Measurements from ENCODE around the gene FLNC. TPM values are rescaled to one million over a fixed set of nuclear protein-coding genes. Genes with fewer than 3 reads are reported as not detected.

FLNC gene
- total and polyA plus RNA-seq, 9 of the 15 experiments (the other 6 are each of a cell fraction or from before 2014, with no cell fraction given), result 0.90 to 155 (median 28.8) TPM

DNA sequence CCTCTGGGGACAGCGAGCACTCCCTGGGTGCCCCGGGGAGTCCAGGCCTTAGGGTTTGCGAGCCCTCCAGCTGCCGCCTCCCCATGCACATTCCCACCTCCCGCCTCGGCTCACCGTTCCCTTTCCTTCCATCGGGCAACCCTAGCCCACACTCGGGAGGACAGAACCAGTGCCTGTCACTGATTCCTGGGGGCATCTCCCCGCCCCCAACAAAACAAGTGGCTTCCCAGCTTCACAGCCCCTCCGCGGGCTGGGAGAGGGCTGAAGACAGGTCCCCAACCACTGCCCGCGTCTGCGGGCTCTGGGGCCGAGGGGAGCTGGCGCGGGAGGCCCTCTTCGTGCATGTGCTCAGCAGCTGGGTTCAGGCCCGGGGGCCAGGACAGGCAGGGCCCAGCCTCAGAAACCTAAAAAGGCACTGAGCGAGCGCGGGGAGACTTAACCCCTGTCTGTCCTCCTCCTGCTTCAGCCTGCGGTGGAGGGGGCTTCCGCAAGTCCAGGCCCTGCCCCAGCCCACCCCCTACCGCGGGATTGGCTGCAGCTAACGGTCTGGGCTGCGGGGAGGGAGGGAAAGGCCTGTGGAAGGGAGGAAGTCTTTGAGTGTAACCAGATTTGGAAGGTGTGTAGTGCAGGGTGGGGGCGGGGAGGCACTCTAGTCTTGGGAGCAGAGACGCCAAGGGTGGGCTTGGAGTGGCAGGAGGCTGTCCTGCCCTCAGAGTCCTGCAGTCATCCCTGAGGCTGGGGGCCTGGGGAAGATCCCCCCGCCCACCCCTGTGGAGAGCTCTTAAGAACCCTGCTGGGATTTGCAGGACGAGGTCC is 1.2 kb downstream of the FLNC start (continued):
- TF ChIP-seq FOXO4 (CRISPR knock-in tag; IDR thresholded peaks at IDR 0.05) (peak; percentile 80; the same call in 1 of the 2 replicates), CAMTA2 (CRISPR knock-in tag; conservative IDR thresholded peaks at IDR 0.05) (no peak), TEAD2 (tag; IDR thresholded peaks at IDR 0.05) (no peak), PHF21A (IDR thresholded peaks at IDR 0.05; ENCODE audit: borderline replicate concordance, low read depth) (peak; percentile 95), ZNF436 (CRISPR knock-in tag; IDR thresholded peaks at IDR 0.05) (no peak), KAT7 (CRISPR knock-in tag; IDR thresholded peaks at IDR 0.05; ENCODE audit: borderline replicate concordance) (peak; percentile 21; the same call in 1 of the 2 replicates), MBD2 (IDR thresholded peaks at IDR 0.05; ENCODE audit: borderline replicate concordance, low read depth) (peak; percentile 81), PHF8 (IDR thresholded peaks at IDR 0.05; ENCODE audit: borderline replicate concordance, low read length) (peak; percentile 72; the same call in 1 of the 2 replicates), SMARCB1 (IDR thresholded peaks at IDR 0.05; ENCODE audit: insufficient read length, low read depth) (peak; percentile 19), NR2C1 (IDR thresholded peaks at IDR 0.05) (peak; percentile 12; the same call in 1 of the 2 replicates), NR2C1 (tag; IDR thresholded peaks at IDR 0.05) (no peak), ELF1 (tag; IDR thresholded peaks at IDR 0.05) (peak; percentile 51; the same call in 1 of the 2 replicates), RBM34 (IDR thresholded peaks at IDR 0.05; ENCODE audit: borderline replicate concordance, insufficient read depth, low read length) (no peak), SREBF2 (CRISPR knock-in tag; IDR thresholded peaks at IDR 0.05) (0 out of 2 replicates have a peak, but pooled peaks have one; percentile 66), DIDO1 (tag; IDR thresholded peaks at IDR 0.05; ENCODE audit: low read depth) (no peak), HMG20B (CRISPR knock-in tag; IDR thresholded peaks at IDR 0.05) (peak; percentile 49; the same call in 1 of the 2 replicates), KDM5B (IDR thresholded peaks at IDR 0.05; ENCODE audit: insufficient replicate concordance, low read depth, low read length) (peak; percentile 72)
- TF ChIP-seq, protein P1, sequence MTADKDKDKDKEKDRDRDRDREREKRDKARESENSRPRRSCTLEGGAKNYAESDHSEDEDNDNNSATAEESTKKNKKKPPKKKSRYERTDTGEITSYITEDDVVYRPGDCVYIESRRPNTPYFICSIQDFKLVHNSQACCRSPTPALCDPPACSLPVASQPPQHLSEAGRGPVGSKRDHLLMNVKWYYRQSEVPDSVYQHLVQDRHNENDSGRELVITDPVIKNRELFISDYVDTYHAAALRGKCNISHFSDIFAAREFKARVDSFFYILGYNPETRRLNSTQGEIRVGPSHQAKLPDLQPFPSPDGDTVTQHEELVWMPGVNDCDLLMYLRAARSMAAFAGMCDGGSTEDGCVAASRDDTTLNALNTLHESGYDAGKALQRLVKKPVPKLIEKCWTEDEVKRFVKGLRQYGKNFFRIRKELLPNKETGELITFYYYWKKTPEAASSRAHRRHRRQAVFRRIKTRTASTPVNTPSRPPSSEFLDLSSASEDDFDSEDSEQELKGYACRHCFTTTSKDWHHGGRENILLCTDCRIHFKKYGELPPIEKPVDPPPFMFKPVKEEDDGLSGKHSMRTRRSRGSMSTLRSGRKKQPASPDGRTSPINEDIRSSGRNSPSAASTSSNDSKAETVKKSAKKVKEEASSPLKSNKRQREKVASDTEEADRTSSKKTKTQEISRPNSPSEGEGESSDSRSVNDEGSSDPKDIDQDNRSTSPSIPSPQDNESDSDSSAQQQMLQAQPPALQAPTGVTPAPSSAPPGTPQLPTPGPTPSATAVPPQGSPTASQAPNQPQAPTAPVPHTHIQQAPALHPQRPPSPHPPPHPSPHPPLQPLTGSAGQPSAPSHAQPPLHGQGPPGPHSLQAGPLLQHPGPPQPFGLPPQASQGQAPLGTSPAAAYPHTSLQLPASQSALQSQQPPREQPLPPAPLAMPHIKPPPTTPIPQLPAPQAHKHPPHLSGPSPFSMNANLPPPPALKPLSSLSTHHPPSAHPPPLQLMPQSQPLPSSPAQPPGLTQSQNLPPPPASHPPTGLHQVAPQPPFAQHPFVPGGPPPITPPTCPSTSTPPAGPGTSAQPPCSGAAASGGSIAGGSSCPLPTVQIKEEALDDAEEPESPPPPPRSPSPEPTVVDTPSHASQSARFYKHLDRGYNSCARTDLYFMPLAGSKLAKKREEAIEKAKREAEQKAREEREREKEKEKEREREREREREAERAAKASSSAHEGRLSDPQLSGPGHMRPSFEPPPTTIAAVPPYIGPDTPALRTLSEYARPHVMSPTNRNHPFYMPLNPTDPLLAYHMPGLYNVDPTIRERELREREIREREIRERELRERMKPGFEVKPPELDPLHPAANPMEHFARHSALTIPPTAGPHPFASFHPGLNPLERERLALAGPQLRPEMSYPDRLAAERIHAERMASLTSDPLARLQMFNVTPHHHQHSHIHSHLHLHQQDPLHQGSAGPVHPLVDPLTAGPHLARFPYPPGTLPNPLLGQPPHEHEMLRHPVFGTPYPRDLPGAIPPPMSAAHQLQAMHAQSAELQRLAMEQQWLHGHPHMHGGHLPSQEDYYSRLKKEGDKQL (CRISPR knock-in tag; IDR thresholded peaks at IDR 0.05; ENCODE audit: borderline replicate concordance), result 0 out of 2 replicates have a peak, but pooled peaks have one; percentile 0
- TF ChIP-seq, protein P2, sequence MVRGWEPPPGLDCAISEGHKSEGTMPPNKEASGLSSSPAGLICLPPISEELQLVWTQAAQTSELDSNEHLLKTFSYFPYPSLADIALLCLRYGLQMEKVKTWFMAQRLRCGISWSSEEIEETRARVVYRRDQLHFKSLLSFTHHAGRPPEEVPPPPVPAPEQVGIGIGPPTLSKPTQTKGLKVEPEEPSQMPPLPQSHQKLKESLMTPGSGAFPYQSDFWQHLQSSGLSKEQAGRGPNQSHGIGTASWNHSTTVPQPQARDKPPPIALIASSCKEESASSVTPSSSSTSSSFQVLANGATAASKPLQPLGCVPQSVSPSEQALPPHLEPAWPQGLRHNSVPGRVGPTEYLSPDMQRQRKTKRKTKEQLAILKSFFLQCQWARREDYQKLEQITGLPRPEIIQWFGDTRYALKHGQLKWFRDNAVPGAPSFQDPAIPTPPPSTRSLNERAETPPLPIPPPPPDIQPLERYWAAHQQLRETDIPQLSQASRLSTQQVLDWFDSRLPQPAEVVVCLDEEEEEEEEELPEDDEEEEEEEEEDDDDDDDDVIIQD (CRISPR knock-in tag; IDR thresholded peaks at IDR 0.05), result 0 out of 2 replicates have a peak, but pooled peaks have one; percentile 28
